ENCODE measurements around the gene CCDC85B.
A peak's percentile ranks its signal among the peaks of the same experiment; 100 is the strongest.

CCDC85B gene

GRCh38 chr11:65857853-65858680, 32.4 kb upstream of the CCDC85B start, which contains the start of gene CFL1:
TSS of gene CFL1 (minus strand) at chr11:65858180. CDS start at chr11:65858099, 81 bp downstream.
- peak; percentile 76 to 91 for DNase-seq

DNA sequence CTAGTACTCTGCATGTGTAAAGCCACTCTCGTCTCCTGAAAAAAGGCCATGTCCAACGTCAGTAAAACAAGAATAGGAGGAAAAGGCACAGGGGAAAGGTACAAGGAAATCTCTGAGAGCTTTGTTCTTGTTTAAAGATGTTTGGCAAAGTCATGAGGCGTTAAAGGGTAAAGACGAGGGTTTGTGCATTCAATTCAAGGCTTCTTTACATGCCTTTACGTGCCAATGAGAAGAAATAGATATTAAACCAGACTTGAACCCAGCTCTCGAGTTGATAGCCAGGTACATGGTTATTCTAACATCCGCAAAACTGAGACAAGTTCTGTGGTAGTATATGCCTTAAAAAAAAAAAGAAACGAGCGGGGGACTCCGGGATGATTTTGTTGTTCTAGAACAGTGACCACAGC, 31.8 kb upstream of the CCDC85B start:
- no peak for DNase-seq

DNA sequence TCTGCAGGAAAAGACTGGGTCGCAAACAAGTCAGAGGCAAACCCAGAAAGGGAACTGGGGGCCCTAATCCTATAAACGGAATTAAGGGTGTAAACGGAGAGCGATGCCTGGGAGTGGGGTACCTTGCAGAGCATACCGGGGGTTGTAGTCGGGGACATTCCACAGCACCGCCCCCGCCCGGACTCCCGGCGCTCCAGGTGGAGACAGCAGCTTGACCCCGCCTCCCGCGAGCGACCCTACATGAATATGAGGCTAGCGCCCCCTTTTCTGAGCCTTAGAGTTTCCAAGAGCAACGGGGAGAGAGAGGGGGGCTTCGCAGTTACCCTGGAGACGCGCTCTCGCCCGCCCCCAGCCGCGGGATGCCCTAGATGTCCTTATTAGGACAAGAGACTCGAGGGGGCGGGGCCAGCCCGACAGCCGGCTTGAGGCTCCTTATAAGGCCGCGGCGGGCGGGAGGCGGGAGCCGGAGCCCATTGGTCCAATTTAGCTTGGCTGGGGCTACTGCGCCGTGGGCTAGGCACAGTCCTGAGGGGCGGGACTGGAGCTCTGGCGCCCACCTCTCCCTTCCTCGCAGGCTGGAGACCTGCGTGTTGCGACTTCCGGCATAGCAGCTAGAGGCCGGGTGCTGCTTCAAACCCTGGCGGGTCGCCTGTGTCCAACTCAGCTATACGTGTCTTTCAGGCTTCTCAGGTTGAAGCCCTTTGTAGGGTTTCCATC, 31.2 kb upstream of the CCDC85B start:
- peak; percentile 86 to 88 for DNase-seq

DNA sequence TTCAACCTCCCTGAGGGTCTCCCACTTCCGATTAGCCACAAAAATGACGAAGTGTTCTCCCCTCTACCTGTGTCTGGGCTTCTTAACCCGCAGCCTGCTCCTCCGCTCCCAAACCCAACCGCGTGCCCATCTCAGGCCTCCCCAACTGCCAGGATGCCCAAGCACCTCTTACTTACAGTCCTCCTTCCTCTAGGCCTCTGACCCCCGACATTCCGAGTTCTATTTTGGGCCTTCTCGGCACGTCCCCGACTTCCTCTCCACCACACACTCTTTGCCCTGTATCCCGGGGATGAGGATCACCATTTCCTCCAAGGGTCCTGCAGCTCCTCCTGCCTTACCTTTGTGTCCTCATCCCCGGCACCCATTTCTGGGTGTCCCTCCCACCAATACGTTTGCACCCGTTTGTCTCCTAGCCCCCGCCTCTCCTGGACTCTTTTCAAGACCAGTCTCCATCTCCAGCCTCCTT, 30.6 kb upstream of the CCDC85B start:
- DNase-seq, result no peak

- DNase-seq, result peak; percentile 64 to 82
These were observed 30.0 kb upstream of the CCDC85B start, which contains the start of gene MUS81 for GRCh38 chr11:65860278-65861164. TSS of gene MUS81 (plus strand) at chr11:65860433. CDS start at chr11:65860754, 321 bp downstream.

DNA sequence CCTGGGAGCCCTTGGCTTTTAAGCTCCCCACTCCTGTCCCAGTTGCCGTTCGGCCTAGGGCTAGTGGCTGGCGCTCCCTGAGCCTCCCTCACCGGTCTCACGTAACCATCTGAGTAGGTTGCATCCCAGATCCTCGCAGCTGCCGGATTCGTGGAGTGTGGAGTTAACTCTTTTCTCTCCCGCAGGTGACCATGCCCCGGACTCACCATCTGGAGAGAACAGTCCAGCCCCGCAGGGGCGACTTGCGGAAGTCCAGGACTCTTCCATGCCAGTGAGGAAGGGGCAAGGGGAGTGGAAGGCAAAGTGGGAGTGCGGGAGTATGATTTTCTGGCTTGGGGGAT, 29.3 kb upstream of the CCDC85B start:
- DNase-seq, result no peak

DNA sequence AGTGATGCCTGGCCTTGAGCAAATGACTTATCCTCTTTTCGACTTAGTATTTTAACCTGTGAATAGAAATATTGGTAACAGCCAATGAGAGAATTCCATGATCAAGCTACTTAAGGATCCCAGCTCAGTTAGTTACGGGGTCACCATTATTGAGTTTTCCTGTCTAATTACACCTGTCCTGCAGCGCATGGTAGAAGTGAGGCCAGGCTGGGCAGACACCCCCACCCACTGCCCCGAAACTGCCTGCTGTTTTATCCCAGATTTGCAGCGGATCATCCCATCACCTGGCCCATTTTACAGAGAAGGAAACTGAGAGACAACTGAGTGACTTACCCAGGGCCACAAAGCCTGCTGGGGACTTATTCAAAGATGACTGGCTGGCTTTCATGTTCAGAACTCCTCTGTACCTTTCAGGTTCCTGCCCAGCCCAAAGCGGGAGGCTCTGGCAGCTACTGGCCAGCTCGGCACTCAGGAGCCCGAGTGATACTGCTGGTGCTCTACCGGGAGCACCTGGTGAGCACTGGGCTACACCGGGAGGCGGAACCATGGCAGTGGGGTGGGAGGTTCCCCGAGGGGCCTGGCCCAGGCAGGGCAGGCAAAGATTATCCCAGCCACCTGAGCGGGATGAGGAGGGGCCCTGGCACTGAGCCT, 28.8 kb upstream of the CCDC85B start:
- DNase-seq, result no peak

DNA sequence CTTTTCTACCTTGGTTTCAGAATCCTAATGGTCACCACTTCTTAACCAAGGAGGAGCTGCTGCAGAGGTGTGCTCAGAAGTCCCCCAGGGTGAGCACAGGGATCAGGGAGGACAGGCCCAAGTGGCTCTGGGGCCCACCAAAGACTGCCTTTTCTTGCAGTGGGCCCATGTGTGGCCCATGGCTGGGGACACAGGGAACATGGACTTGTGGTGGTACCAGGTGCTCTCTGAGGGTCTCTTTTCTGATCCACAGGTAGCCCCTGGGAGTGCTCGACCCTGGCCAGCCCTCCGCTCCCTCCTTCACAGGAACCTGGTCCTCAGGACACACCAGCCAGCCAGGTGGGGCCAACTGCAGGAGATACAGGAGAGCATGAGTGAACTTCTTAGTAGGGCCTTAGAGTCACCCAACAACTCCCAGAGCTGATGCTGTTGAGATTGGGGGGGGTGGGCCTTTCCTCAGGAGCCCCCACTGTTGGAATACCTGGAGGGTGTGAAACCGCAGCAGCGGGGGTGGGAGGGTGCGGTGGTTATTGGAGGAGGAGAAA, 28.2 kb upstream of the CCDC85B start:
- DNase-seq, result no peak

DNA sequence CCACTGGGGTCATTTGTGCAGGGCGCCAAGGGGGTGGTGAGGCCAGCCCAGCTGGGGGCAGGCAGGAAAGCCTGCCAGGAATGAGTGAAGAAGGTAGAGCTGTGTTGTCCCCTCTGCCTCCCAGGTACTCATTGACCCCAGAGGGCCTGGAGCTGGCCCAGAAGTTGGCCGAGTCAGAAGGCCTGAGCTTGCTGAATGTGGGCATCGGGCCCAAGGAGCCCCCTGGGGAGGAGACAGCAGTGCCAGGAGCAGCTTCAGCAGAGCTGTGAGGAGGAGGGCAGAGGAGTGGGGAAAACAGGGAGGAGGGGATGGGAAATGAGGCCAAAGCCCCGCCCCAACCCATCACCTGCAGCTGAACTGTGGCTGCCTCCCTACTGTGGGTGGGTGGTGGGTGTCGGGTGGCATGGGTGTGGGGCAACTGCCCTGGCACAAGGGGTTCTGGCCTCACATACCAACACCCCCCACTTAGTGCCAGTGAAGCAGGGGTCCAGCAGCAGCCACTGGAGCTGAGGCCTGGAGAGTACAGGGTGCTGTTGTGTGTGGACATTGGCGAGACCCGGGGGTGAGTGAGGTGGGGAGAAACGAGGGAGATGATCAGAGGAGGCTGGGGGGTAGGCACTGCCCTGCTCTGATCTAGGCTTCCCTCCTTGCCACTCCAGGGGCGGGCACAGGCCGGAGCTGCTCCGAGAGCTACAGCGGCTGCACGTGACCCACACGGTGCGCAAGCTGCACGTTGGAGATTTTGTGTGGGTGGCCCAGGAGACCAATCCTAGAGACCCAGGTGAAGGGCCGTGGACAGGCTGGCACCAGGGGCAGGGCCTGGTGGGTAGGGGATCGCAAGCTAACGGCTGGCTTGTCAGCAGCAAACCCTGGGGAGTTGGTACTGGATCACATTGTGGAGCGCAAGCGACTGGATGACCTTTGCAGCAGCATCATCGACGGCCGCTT, 27.3 kb upstream of the CCDC85B start:
- DNase-seq, result no peak

DNA sequence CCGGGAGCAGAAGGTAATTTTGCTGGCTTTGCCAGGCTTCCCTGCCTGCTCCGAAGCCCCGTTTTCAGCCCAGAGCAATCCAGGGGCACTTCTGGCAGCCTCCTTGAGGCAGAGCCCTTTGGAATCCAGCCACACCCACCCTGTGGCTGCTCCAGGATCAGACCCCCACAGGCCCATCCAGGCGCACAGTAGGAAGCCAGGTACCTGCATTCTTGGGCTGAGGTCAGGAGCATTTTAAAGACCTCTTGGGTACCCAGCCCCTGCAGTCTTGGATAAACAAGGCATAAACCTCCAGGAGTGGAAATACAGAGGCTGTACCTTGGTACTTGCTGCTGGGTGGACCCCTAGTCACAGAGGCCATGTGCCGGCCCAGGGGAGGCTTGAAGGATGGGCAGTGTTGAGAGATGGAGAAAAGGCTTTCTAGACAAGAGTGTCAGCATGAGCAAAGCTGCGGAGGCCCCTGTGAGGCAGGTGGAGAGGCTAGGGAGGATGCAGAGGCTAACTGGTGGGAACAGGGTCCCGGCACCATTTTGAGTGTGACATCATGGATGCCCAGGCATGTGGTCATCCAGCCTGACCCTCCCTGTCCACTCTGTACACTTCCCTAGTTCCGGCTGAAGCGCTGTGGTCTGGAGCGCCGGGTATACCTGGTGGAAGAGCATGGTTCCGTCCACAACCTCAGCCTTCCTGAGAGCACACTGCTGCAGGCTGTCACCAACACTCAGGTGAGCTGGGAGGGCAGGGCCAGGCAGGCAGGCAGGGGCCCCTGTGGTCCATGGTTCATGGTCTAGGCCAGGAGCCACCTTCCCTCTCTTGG, 26.4 kb upstream of the CCDC85B start:
- no peak for DNase-seq

DNA sequence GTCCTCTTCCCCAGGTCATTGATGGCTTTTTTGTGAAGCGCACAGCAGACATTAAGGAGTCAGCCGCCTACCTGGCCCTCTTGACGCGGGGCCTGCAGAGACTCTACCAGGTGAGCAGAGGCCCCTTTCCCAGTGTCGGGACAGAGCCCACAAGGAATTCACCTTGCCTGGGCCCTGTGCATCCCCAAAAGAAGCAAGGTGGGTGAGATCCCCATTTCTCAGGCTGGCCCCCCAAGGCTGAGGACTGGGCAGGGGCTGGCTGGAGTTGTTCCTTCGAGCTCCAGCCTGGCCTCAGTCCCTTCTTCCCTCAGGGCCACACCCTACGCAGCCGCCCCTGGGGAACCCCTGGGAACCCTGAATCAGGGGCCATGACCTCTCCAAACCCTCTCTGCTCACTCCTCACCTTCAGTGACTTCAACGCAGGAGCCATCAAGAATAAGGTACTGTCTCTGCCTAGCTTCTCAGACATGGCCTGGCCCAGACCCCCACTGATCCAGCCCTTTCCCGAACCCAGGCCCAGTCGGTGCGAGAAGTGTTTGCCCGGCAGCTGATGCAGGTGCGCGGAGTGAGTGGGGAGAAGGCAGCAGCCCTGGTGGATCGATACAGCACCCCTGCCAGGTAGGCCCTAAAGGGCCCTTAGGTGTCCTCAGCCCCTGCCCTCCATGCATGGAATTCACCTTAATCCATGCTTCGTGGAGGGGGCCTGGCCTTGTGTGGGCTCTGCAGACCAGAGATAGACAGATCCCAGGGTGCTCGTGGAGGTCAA, 25.6 kb upstream of the CCDC85B start:
- DNase-seq, result no peak

GRCh38 chr11:65865550-65866172, 24.8 kb upstream of the CCDC85B start:
- DNase-seq, result no peak

GRCh38 chr11:65866509-65867283, 23.8 kb upstream of the CCDC85B start:
- DNase-seq, result no peak

GRCh38 chr11:65867284-65868071, 23.0 kb upstream of the CCDC85B start:
- no peak for DNase-seq

- DNase-seq, result peak in 1 of 2 experiments; percentile 8
These were observed 22.3 kb upstream of the CCDC85B start for GRCh38 chr11:65868076-65868667.

DNA sequence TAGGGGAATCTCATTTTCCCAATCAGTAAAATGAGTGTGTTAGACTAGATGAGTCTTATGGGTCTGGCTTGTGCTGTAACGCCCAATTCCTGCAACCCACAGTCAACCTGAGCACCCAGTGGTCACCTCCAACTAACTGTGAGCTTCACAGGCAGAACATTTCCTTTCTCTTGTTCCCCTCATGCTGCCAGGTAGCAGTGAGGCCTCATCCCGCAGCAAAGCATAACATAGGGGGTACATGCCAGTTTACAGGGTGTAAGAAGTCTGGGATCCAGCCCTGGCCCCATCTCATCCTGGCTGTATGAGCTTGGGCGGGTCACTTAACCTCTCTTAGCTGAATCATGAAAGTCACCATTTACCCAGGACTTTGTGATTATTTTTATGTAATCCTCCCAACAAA, 21.6 kb upstream of the CCDC85B start:
- no peak for DNase-seq
